HG02642 (cell line): ENCODE measurements around the gene ZNF416.

Source experiments
- ATAC-seq: cut with Tn5 transposase; IDR thresholded peaks from one replicate; pipeline ENCODE4 v1.9.1; 2021; ENCODE audit warnings: mild to moderate bottlenecking; ENCODE audit not compliant: unreplicated experiment, poor library complexity

Gene ZNF416

GRCh38 chr19:57559404-57560025, 19.2 kb downstream of the ZNF416 start, which contains the start of gene ZNF550:
ZNF550 (minus strand) TSS chr19:57559863; CDS start chr19:57559682, 181 bp downstream.
- peak; percentile 97 for ATAC-seq

- ATAC-seq, result peak; percentile 28
Observed at GRCh38 chr19:57559008-57559403, 19.7 kb downstream of the ZNF416 start.

GRCh38 chr19:57558525-57558924, 20.2 kb downstream of the ZNF416 start:
- ATAC-seq, result no peak

GRCh38 chr19:57557659-57558058, 21.1 kb downstream of the ZNF416 start:
- no peak for ATAC-seq

- no peak for ATAC-seq
Observed at GRCh38 chr19:57552432-57552831, 26.3 kb downstream of the ZNF416 start.

GRCh38 chr19:57546513-57546912, 32.2 kb downstream of the ZNF416 start:
- ATAC-seq, result no peak

- ATAC-seq, result no peak
Observed at GRCh38 chr19:57537953-57538547, 40.7 kb downstream of the ZNF416 start.

GRCh38 chr19:57527136-57527881, 51.4 kb downstream of the ZNF416 start, which contains the start of gene ZNF549:
ZNF549 (plus strand) TSS chr19:57527356; CDS start chr19:57527574, 218 bp downstream.
- peak; percentile 97 for ATAC-seq
